ENCODE measurements around the gene ADIG. TPM values are rescaled to one million over a fixed set of nuclear protein-coding genes. Genes with fewer than 3 reads are reported as not detected.

ADIG gene
- total RNA-seq, 4 donors from 2014 or later = not detected

GRCh38 chr20:38604873-38605303 lies 23.9 kb downstream of the ADIG start:
- Histone ChIP-seq H3K27me3 (peaks cover 0 to 56% of the 10 kb centered on the region in 2 donors), H3K36me3 (no peaks in the 10 kb centered on the region), H3K4me3 (no peak overlapping the region), H3K4me1 (peaks cover 0 to 7% (median 0%) of the 10 kb centered on the region in 4 donors), H3K27ac (no peak overlapping the region), H3K9me3 (no peaks in the 10 kb centered on the region)
- TF ChIP-seq POLR2A (IDR thresholded peaks at IDR 0.05) (no peak), CTCF (IDR thresholded peaks at IDR 0.05) (no peak), EP300 (IDR thresholded peaks at IDR 0.05) (no peak)
- 21 to 36% methylated on average over 4 of the region's 4 CpGs for WGBS, 2 donors
- no peak for DNase-seq (ENCODE audit: low spot score in 2 of 2)

GRCh38 chr20:38607351-38607750 lies 26.4 kb downstream of the ADIG start:
- DNase-seq (ENCODE audit: low spot score in 2 of 2) = no peak
- Histone ChIP-seq H3K27ac (no peak overlapping the region), H3K4me1 (no peaks in the 10 kb centered on the region), H3K36me3 (no peaks in the 10 kb centered on the region), H3K4me3 (no peak overlapping the region), H3K27me3 (peaks cover 0 to 34% of the 10 kb centered on the region in 2 donors), H3K9me3 (no peaks in the 10 kb centered on the region)
- WGBS, 2 donors = 33 to 44% methylated on average over 12 of the region's 12 CpGs
- TF ChIP-seq EP300 (IDR thresholded peaks at IDR 0.05) (no peak), POLR2A (IDR thresholded peaks at IDR 0.05) (no peak), CTCF (IDR thresholded peaks at IDR 0.05) (no peak)

- Histone ChIP-seq H3K36me3 (no peaks in the 10 kb centered on the region), H3K4me3 (no peak overlapping the region), H3K9me3 (no peaks in the 10 kb centered on the region), H3K4me1 (no peaks in the 10 kb centered on the region), H3K27ac (no peak overlapping the region), H3K27me3 (peaks cover 0 to 26% of the 10 kb centered on the region in 2 donors)
- DNase-seq (ENCODE audit: low spot score in 2 of 2) = no peak
- TF ChIP-seq POLR2A (IDR thresholded peaks at IDR 0.05) (no peak), EP300 (IDR thresholded peaks at IDR 0.05) (no peak), CTCF (IDR thresholded peaks at IDR 0.05) (no peak)
- 62 to 65% methylated on average over 4 of the region's 4 CpGs for whole genome bisulfite sequencing, 2 donors
Observed at GRCh38 chr20:38608188-38608587, 27.2 kb downstream of the ADIG start.

- H3K36me3 ChIP-seq = no peaks in the 10 kb centered on the region
- no peak overlapping the region for H3K27ac ChIP-seq
- TF ChIP-seq EP300 (IDR thresholded peaks at IDR 0.05) (no peak), CTCF (IDR thresholded peaks at IDR 0.05) (no peak)
- H3K27me3 ChIP-seq = peaks cover 0 to 17% of the 10 kb centered on the region in 2 donors
- H3K9me3 ChIP-seq = no peaks in the 10 kb centered on the region
- no peak overlapping the region for H3K4me3 ChIP-seq
- no peaks in the 10 kb centered on the region for H3K4me1 ChIP-seq
- no peak for DNase-seq (ENCODE audit: low spot score in 2 of 2)
- 76 to 83% methylated on average over 4 of the region's 4 CpGs for WGBS, 2 donors
Observed at GRCh38 chr20:38609815-38610214, 28.8 kb downstream of the ADIG start.

- Histone ChIP-seq H3K36me3 (no peaks in the 10 kb centered on the region), H3K27me3 (peaks cover 0 to 12% of the 10 kb centered on the region in 2 donors), H3K4me3 (no peak overlapping the region), H3K9me3 (no peaks in the 10 kb centered on the region), H3K27ac (no peak overlapping the region), H3K4me1 (no peaks in the 10 kb centered on the region)
- 64 to 71% methylated on average over 5 of the region's 5 CpGs for WGBS, 2 donors
- no peak for TF ChIP-seq CTCF (IDR thresholded peaks at IDR 0.05)
- TF ChIP-seq POLR2A (IDR thresholded peaks at IDR 0.05) = no peak
- no peak for TF ChIP-seq EP300 (IDR thresholded peaks at IDR 0.05)
- no peak for DNase-seq (ENCODE audit: low spot score in 2 of 2)
Observed at GRCh38 chr20:38610521-38610920, 29.5 kb downstream of the ADIG start.
